Measurements from ENCODE around the gene SLC48A1.

The SLC48A1 gene

DNA sequence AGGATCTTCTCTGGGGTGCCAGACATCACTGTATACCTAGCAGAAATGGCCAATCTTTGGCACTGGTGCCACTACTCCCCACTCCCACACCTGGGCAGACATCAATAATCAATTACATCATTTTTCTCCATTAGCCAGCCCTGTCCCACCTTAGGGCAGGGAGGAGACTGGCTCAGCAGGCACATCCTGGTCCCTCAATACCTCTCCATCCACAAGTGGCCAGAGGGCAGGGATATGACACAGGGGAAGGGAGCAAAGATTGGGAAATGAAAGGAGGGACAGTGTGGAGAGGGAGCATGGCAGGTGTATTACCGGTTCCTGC is 24.6 kb upstream of the SLC48A1 start:
- no peak for ATAC-seq
- TF ChIP-seq, protein P1, sequence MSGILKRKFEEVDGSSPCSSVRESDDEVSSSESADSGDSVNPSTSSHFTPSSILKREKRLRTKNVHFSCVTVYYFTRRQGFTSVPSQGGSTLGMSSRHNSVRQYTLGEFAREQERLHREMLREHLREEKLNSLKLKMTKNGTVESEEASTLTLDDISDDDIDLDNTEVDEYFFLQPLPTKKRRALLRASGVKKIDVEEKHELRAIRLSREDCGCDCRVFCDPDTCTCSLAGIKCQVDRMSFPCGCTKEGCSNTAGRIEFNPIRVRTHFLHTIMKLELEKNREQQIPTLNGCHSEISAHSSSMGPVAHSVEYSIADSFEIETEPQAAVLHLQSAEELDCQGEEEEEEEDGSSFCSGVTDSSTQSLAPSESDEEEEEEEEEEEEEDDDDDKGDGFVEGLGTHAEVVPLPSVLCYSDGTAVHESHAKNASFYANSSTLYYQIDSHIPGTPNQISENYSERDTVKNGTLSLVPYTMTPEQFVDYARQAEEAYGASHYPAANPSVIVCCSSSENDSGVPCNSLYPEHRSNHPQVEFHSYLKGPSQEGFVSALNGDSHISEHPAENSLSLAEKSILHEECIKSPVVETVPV (CRISPR knock-in tag; IDR thresholded peaks at IDR 0.05) = no peak
- TF ChIP-seq ZFP30 (CRISPR knock-in tag; IDR thresholded peaks at IDR 0.05) (no peak), ZNF565 (CRISPR knock-in tag; conservative IDR thresholded peaks at IDR 0.05; ENCODE audit: low read depth) (no peak)
- TF ChIP-seq, protein P2, sequence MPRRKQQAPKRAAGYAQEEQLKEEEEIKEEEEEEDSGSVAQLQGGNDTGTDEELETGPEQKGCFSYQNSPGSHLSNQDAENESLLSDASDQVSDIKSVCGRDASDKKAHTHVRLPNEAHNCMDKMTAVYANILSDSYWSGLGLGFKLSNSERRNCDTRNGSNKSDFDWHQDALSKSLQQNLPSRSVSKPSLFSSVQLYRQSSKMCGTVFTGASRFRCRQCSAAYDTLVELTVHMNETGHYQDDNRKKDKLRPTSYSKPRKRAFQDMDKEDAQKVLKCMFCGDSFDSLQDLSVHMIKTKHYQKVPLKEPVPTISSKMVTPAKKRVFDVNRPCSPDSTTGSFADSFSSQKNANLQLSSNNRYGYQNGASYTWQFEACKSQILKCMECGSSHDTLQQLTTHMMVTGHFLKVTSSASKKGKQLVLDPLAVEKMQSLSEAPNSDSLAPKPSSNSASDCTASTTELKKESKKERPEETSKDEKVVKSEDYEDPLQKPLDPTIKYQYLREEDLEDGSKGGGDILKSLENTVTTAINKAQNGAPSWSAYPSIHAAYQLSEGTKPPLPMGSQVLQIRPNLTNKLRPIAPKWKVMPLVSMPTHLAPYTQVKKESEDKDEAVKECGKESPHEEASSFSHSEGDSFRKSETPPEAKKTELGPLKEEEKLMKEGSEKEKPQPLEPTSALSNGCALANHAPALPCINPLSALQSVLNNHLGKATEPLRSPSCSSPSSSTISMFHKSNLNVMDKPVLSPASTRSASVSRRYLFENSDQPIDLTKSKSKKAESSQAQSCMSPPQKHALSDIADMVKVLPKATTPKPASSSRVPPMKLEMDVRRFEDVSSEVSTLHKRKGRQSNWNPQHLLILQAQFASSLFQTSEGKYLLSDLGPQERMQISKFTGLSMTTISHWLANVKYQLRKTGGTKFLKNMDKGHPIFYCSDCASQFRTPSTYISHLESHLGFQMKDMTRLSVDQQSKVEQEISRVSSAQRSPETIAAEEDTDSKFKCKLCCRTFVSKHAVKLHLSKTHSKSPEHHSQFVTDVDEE (CRISPR knock-in tag; IDR thresholded peaks at IDR 0.05) = no peak

DNA sequence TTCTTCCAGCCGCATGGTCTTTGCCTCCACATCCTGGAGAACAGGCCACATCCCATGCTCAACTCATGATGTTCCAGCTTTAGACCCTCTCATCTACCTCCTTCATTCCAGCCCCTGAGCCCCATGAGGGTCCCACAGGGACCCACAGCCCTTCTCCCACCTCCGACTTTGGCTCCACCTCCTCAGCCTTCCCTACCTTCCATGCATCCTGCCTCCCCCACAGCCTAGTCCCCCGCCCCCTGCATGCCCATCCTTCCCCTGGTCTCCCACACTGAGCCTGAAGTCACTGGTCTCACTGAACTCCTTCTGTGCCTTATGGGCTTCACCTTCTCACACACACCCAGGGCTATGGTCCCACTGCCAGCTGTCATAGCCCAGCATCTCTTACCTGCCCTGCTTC is 24.1 kb upstream of the SLC48A1 start:
- no peak for ATAC-seq
- TF ChIP-seq GLIS3 (CRISPR knock-in tag; IDR thresholded peaks at IDR 0.05) = no peak
- TF ChIP-seq, protein P3, sequence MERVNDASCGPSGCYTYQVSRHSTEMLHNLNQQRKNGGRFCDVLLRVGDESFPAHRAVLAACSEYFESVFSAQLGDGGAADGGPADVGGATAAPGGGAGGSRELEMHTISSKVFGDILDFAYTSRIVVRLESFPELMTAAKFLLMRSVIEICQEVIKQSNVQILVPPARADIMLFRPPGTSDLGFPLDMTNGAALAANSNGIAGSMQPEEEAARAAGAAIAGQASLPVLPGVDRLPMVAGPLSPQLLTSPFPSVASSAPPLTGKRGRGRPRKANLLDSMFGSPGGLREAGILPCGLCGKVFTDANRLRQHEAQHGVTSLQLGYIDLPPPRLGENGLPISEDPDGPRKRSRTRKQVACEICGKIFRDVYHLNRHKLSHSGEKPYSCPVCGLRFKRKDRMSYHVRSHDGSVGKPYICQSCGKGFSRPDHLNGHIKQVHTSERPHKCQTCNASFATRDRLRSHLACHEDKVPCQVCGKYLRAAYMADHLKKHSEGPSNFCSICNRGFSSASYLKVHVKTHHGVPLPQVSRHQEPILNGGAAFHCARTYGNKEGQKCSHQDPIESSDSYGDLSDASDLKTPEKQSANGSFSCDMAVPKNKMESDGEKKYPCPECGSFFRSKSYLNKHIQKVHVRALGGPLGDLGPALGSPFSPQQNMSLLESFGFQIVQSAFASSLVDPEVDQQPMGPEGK (CRISPR knock-in tag; IDR thresholded peaks at IDR 0.05; ENCODE audit: borderline replicate concordance) = no peak
- TF ChIP-seq RARB (CRISPR knock-in tag; IDR thresholded peaks at IDR 0.05) = no peak
- no peak for TF ChIP-seq ZNF565 (CRISPR knock-in tag; conservative IDR thresholded peaks at IDR 0.05; ENCODE audit: low read depth)
- TF ChIP-seq ESRRG (CRISPR knock-in tag; IDR thresholded peaks at IDR 0.05) = no peak
- TF ChIP-seq BACH2 (CRISPR knock-in tag; IDR thresholded peaks at IDR 0.05; ENCODE audit: borderline replicate concordance) = no peak
- no peak for TF ChIP-seq ZFP3 (CRISPR knock-in tag; IDR thresholded peaks at IDR 0.05)
- TF ChIP-seq ZC3H10 (CRISPR knock-in tag; IDR thresholded peaks at IDR 0.05) = no peak
- TF ChIP-seq ISL1 (CRISPR knock-in tag; IDR thresholded peaks at IDR 0.05) = no peak
- TF ChIP-seq, protein P4, sequence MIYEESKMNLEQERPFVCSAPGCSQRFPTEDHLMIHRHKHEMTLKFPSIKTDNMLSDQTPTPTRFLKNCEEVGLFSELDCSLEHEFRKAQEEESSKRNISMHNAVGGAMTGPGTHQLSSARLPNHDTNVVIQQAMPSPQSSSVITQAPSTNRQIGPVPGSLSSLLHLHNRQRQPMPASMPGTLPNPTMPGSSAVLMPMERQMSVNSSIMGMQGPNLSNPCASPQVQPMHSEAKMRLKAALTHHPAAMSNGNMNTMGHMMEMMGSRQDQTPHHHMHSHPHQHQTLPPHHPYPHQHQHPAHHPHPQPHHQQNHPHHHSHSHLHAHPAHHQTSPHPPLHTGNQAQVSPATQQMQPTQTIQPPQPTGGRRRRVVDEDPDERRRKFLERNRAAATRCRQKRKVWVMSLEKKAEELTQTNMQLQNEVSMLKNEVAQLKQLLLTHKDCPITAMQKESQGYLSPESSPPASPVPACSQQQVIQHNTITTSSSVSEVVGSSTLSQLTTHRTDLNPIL (CRISPR knock-in tag; IDR thresholded peaks at IDR 0.05; ENCODE audit: low read depth) = no peak
- TF ChIP-seq, protein P2 (CRISPR knock-in tag; IDR thresholded peaks at IDR 0.05) = no peak
- no peak for TF ChIP-seq ZNF8 (CRISPR knock-in tag; IDR thresholded peaks at IDR 0.05)
- no peak for TF ChIP-seq TOX (CRISPR knock-in tag; IDR thresholded peaks at IDR 0.05; ENCODE audit: borderline replicate concordance)
- no peak for TF ChIP-seq OSR1 (CRISPR knock-in tag; IDR thresholded peaks at IDR 0.05)
- TF ChIP-seq, protein P5, sequence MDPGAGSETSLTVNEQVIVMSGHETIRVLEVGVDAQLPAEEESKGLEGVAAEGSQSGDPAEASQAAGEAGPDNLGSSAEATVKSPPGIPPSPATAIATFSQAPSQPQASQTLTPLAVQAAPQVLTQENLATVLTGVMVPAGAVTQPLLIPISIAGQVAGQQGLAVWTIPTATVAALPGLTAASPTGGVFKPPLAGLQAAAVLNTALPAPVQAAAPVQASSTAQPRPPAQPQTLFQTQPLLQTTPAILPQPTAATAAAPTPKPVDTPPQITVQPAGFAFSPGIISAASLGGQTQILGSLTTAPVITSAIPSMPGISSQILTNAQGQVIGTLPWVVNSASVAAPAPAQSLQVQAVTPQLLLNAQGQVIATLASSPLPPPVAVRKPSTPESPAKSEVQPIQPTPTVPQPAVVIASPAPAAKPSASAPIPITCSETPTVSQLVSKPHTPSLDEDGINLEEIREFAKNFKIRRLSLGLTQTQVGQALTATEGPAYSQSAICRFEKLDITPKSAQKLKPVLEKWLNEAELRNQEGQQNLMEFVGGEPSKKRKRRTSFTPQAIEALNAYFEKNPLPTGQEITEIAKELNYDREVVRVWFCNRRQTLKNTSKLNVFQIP (CRISPR knock-in tag; IDR thresholded peaks at IDR 0.05; ENCODE audit: borderline replicate concordance, low read depth) = no peak
- no peak for TF ChIP-seq ZNF70 (CRISPR knock-in tag; IDR thresholded peaks at IDR 0.05)
- no peak for TF ChIP-seq TCF4 (CRISPR knock-in tag; IDR thresholded peaks at IDR 0.05; ENCODE audit: borderline replicate concordance)
- TF ChIP-seq PPARA (CRISPR knock-in tag; IDR thresholded peaks at IDR 0.05; ENCODE audit: borderline replicate concordance) = no peak

Measured in SK-N-SH treated with all-trans-retinoic acid at 6 μM for 48 hours (cell line).